ENCODE results near the gene FAM83F.

DNA sequence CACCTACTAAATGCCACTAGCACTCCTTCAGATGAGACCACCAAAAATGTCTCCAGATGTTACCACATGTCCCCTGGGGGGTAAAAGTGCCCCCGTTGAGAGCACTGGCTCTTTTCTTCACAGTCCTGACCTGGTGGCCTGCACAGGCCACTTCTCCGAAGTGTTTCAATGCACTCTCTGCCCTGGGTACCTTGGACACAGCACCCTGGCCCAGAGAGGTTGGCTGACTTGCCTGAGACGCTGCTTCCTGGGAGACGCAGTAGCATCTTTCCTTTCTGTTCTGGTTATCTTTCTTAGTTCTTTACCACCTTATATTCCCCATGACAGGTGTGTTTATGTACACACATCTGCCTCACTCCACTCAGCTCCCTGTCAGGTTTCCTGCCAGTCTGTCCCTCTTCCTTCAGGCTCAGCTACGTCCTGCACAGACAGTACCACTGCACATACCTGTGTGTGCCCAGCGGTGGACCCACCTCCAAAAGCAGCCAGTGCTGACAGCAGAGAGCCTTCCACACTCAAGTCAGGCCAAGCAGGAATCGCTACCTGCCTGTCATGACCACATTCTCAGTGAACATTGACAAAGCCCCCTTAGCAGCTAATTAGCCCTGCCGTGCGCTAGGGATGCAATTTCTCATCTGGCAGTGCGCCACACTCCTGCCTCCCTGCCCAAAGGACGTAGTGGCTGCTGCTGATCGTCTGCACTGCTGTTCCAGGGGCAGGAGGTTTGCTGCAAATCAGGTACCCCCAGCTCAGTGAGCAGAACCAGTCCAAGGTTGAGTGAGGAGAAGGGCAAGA, 39.0 kb downstream of the FAM83F start:
- TF ChIP-seq, protein P1, sequence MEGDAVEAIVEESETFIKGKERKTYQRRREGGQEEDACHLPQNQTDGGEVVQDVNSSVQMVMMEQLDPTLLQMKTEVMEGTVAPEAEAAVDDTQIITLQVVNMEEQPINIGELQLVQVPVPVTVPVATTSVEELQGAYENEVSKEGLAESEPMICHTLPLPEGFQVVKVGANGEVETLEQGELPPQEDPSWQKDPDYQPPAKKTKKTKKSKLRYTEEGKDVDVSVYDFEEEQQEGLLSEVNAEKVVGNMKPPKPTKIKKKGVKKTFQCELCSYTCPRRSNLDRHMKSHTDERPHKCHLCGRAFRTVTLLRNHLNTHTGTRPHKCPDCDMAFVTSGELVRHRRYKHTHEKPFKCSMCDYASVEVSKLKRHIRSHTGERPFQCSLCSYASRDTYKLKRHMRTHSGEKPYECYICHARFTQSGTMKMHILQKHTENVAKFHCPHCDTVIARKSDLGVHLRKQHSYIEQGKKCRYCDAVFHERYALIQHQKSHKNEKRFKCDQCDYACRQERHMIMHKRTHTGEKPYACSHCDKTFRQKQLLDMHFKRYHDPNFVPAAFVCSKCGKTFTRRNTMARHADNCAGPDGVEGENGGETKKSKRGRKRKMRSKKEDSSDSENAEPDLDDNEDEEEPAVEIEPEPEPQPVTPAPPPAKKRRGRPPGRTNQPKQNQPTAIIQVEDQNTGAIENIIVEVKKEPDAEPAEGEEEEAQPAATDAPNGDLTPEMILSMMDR (conservative IDR thresholded peaks at IDR 0.05; ENCODE audit: low read length): no peak
- TF ChIP-seq EZH2phosphoT487 (IDR thresholded peaks at IDR 0.05; ENCODE audit: borderline replicate concordance, low read depth, low read length): no peak

Data from OCI-LY7 (cell line).